ENCODE data around the gene NEK3.
"Not testable (repeated sequence)": the region's sequence is repeated elsewhere in the genome, so short reads cannot be mapped to it uniquely, and the experiment has no call there.

NEK3 gene

DNA sequence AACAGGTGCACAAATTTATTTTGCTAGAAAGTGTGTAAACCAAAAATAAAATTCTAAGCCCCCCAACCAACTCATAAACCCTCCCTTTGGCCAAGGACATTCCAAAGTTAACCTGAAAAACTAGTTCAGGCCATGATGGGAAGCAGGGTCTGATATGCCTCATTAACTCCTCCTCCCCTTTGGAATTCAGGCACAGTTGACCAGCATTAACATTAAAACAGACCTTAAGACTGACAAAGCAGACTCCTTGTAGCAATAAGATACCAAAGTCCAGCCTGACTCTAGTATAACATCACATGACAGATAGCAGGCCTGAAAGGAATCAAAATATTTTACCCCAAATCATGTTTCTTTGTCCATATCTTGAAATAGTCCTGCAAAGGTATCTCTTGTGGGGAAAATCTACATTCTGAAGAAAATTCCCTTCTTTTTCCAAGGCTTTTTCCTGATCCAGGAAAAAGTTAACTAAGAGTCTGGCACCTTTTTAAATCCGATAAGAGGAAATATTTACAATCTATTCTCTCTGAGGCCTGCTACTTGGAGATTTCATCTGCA is 50.2 kb downstream of the NEK3 start:
- DNase-seq, result no peak

DNA sequence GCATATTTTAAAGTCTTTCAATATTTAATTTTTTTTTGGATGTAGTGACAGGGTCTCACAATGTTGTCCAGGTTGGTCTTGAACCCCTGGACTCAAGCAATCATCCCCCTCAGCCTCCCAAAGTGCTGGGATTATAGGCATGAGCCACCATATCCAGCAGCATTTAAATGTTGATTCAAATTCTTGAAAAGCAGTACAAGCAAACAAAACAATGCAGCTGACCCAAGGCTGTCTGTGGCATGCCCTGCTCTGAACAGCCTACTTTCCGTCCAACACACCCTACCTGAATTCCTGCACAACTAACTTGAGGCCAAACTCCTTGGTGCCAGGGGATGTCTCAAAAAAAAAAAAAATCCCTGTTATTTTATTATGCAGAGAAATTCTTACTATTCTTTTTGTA is 53.6 kb downstream of the NEK3 start:
- no peak for DNase-seq

- no peak for DNase-seq
Measured at GRCh38 chr13:52104624-52105023, 54.8 kb downstream of the NEK3 start.

DNA sequence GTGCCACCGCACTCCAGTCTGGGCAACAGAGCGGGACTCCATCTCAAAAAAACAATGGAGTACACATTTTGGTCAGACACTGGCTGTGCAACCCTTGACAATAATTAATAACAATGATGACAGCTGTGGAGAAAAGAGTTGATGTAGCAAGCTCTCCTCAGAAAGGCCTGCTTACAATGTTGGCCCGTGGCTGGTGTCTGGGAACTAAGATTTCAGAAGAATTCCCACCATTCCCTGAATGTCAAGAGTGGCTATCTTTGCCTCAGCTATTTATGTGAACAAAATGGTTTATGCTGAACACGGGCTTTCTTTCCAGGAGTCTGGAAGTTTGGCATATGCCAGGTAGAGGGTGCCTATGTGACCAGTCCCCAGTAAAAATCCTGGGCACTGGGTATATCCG is 56.0 kb downstream of the NEK3 start:
- no peak for DNase-seq

- DNase-seq, result not testable (repeated sequence)
Measured at GRCh38 chr13:52102423-52102822, 57.0 kb downstream of the NEK3 start.

- DNase-seq, result no peak
Measured at GRCh38 chr13:52097197-52097596, 62.2 kb downstream of the NEK3 start.

GRCh38 chr13:52096748-52097147 is 62.6 kb downstream of the NEK3 start:
- DNase-seq, result no peak

- DNase-seq, result no peak
Measured at GRCh38 chr13:52096062-52096461, 63.3 kb downstream of the NEK3 start.

- no peak for DNase-seq
Measured at GRCh38 chr13:52092087-52092486, 67.3 kb downstream of the NEK3 start.

- no peak for DNase-seq
Measured at GRCh38 chr13:52091473-52091872, 67.9 kb downstream of the NEK3 start.

DNA sequence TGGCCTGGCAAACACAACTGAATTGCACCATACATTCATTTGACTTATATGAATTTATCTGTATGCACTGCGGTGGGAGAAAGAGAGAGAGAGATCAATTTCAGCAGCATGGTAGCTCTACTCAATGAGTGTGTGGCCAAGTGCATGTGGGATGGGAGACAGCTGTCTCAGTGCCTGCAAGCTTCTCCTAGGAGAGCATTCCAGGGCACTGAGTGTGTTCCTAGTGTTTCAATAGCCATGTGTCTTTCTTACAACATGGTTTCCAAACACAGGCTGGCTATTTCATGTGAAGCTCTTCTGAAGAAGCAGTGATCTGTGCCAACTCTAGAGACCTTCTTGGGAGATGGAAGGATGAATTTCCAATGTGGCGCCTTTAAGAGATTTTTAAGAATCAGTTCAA is 74.0 kb downstream of the NEK3 start:
- no peak for DNase-seq

DNA sequence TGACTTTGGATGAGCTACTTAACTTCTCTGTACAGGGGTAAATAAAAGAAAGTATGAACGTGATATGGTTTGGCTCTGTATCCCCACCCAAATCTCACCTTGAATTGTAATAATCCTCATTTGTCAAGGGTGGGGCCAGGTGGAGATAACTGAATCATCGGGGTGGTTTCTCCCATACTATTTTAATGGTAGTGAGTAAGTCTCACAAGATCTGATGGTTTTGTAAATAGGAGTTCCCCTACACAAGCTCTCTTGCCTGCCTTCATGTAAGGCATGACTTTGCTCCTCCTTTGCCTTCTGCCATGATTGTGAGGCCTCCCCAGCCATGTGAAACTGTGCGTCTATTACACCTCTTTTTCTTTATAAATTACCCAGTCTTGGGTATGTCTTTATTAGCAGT is 74.4 kb downstream of the NEK3 start:
- DNase-seq, result not testable (repeated sequence)

Data from NCI-H510A treated with DMSO at 0.1 percent for 48 hours (cell line).